22Rv1 (cell line): ENCODE data around the gene B3GAT2.

Source experiments
- ZFX ChIP-seq: fragments of 450-650 bp; IDR thresholded peaks from 2 replicates; pipeline ENCODE4 v1.6.1; 2017; ENCODE audit warnings: antibody characterized with exemption, borderline replicate concordance
- TF ChIP-seq, protein P1 (sequence below): fragments of 450-650 bp; IDR thresholded peaks from 2 replicates; pipeline ENCODE4 v1.5.1; 2017; ENCODE audit warnings: mild to moderate bottlenecking

DNA sequence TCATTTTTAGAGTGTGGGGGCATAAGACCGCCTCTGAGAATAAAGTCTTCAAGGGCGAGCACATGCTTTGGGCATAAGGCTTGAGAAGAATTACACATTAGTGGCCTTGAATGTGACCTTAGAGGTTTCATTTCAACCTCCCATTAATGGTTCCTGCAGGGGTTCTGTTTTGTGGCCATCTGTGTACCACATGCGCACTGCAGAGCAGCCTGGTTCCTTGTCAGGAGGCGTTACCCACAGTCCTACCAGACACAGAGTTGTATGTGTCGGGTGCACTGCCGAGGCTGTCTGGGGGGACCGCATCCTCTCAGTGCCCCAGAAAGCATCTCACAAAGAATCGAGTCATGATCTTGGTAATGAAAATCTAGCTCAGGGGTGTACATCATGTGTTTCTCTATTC lies 115.7 kb downstream of the B3GAT2 start:
- TF ChIP-seq, protein P1, sequence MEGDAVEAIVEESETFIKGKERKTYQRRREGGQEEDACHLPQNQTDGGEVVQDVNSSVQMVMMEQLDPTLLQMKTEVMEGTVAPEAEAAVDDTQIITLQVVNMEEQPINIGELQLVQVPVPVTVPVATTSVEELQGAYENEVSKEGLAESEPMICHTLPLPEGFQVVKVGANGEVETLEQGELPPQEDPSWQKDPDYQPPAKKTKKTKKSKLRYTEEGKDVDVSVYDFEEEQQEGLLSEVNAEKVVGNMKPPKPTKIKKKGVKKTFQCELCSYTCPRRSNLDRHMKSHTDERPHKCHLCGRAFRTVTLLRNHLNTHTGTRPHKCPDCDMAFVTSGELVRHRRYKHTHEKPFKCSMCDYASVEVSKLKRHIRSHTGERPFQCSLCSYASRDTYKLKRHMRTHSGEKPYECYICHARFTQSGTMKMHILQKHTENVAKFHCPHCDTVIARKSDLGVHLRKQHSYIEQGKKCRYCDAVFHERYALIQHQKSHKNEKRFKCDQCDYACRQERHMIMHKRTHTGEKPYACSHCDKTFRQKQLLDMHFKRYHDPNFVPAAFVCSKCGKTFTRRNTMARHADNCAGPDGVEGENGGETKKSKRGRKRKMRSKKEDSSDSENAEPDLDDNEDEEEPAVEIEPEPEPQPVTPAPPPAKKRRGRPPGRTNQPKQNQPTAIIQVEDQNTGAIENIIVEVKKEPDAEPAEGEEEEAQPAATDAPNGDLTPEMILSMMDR: no peak
- TF ChIP-seq ZFX: no peak
